ENCODE results near the gene FER. TPM values are rescaled to one million over a fixed set of nuclear protein-coding genes. Genes with fewer than 3 reads are reported as not detected.

FER gene
- total RNA-seq, 1 experiment from 2014 or later = 18.0 TPM

DNA sequence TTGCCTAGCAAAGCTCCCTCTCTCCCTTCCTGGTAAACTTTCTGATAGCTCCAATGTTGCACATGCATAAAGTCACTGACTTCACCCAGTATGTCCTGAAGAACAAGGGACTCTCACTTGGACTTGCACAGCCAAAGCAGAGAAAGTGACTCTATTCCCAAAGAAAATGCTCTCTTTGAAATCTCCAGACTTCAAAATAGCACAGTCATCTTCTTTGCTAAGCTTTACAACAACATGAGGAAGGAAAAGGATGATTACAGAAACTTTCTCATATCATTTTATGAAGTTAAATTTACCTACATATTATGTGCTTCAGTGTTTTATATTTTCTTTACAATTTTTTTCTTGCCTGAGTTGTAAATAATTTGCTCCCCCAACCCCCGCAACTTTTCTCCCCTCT, 397.4 kb downstream of the FER start:
- no peak overlapping the region for H4K5ac ChIP-seq (ENCODE audit: insufficient read length, low read depth, low read length)
- H3K56ac ChIP-seq (ENCODE audit: insufficient read length, low read depth, low read length) = no peak overlapping the region
- DNase-seq = no peak
- no peak overlapping the region for H2BK12ac ChIP-seq (ENCODE audit: insufficient read length, low read depth, low read length)
- TF ChIP-seq, protein P1, sequence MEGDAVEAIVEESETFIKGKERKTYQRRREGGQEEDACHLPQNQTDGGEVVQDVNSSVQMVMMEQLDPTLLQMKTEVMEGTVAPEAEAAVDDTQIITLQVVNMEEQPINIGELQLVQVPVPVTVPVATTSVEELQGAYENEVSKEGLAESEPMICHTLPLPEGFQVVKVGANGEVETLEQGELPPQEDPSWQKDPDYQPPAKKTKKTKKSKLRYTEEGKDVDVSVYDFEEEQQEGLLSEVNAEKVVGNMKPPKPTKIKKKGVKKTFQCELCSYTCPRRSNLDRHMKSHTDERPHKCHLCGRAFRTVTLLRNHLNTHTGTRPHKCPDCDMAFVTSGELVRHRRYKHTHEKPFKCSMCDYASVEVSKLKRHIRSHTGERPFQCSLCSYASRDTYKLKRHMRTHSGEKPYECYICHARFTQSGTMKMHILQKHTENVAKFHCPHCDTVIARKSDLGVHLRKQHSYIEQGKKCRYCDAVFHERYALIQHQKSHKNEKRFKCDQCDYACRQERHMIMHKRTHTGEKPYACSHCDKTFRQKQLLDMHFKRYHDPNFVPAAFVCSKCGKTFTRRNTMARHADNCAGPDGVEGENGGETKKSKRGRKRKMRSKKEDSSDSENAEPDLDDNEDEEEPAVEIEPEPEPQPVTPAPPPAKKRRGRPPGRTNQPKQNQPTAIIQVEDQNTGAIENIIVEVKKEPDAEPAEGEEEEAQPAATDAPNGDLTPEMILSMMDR (conservative IDR thresholded peaks at IDR 0.05) = no peak
- no peak overlapping the region for H2BK5ac ChIP-seq (ENCODE audit: insufficient read length, low read length)
- no peak overlapping the region for H3K4me3 Mint-ChIP-seq
- no peak overlapping the region for H2BK20ac ChIP-seq (ENCODE audit: low read depth, low read length, poor library complexity, severe bottlenecking)
- no peak overlapping the region for H4K8ac ChIP-seq (replicated peaks; ENCODE audit: insufficient read length, low read depth, low read length)
- H2AK5ac ChIP-seq (ENCODE audit: insufficient read length, low read length) = no peak overlapping the region
- H3K18ac ChIP-seq (ENCODE audit: insufficient read length, low read depth, low read length) = no peak overlapping the region
- no peaks in the 10 kb centered on the region for H3K9me3 Mint-ChIP-seq
- no peaks in the 10 kb centered on the region for H4K20me1 ChIP-seq (ENCODE audit: control insufficient read depth, insufficient read depth, insufficient read length)
- H3K79me1 ChIP-seq (ENCODE audit: insufficient read depth, low read depth, low read length, poor library complexity, severe bottlenecking) = no peaks in the 10 kb centered on the region
- H3K9ac ChIP-seq (ENCODE audit: extremely low read depth, insufficient read length, low read length) = no peak overlapping the region
- H3T11ph ChIP-seq (ENCODE audit: low read length) = no peak overlapping the region
- no CpG with 5 or more reads among the region's 1 CpG for WGBS (ENCODE audit: extremely low coverage, insufficient read length, low lambda C conversion rate)
- no peak overlapping the region for H3K27ac Mint-ChIP-seq
- no peaks in the 10 kb centered on the region for H3K4me1 ChIP-seq (ENCODE audit: insufficient read depth, low read length)
- H3K4me1 Mint-ChIP-seq = peaks cover 0 to 10% of the 10 kb centered on the region in 2 experiments; a peak in 1 of 4 replicates
- H4K91ac ChIP-seq (ENCODE audit: insufficient read length, low read depth, low read length) = no peak overlapping the region
- no peak overlapping the region for H3K14ac ChIP-seq (ENCODE audit: insufficient read depth, low read length)
- H3K23ac ChIP-seq (ENCODE audit: insufficient read length, low read depth, low read length) = no peak overlapping the region
- H3K4ac ChIP-seq (ENCODE audit: low read depth, low read length) = no peak overlapping the region
- H3K4me2 ChIP-seq (ENCODE audit: insufficient read depth, insufficient read length, low read length) = no peak overlapping the region
- no peaks in the 10 kb centered on the region for H3K23me2 ChIP-seq (ENCODE audit: insufficient read length, low read depth, low read length, poor library complexity, severe bottlenecking)
- H3K79me2 ChIP-seq (ENCODE audit: insufficient read depth, low read length) = no peaks in the 10 kb centered on the region
- no peaks in the 10 kb centered on the region for H3K9me3 ChIP-seq (ENCODE audit: control insufficient read depth, low read depth, low read length)
- H3K27ac ChIP-seq (ENCODE audit: insufficient read length, low read depth, low read length) = no peak overlapping the region
- no peak overlapping the region for H2BK120ac ChIP-seq (ENCODE audit: low read depth, low read length, poor library complexity, severe bottlenecking)
- no peaks in the 10 kb centered on the region for H3K27me3 Mint-ChIP-seq (ENCODE audit: low read depth)
- no peak overlapping the region for H2BK15ac ChIP-seq (ENCODE audit: low read depth, low read length)
- no peaks in the 10 kb centered on the region for H3K36me3 Mint-ChIP-seq (ENCODE audit: insufficient read depth in 1 of 3, low read depth in 3 of 3)
- H2AFZ ChIP-seq (ENCODE audit: low read length) = no peak overlapping the region
- H3K27me3 ChIP-seq (ENCODE audit: insufficient read depth, low read length) = no peaks in the 10 kb centered on the region
